A673 (cell line): ENCODE data around the gene CD163. TPM values are rescaled to one million over a fixed set of nuclear protein-coding genes. Genes with fewer than 3 reads are reported as not detected.
A peak's percentile ranks its signal among the peaks of the same experiment; 100 is the strongest.
"Not testable (repeated sequence)": the region's sequence is repeated elsewhere in the genome, so short reads cannot be mapped to it uniquely, and the experiment has no call there.

ENCODE experiments used
- BruUV-seq: library from RNA; stranded (reverse); fragments of 400-500 nt; replicated peaks from 2 replicates; lab custom pipeline; 2021; lab: Mats Ljungman, UMichigan
- CTCF ChIA-PET: fragments of 300-600 bp; sonication (Branson Sonifier 250); formaldehyde crosslinking; loops from one replicate; lab custom pipeline; 2022; ENCODE audit warnings: antibody characterized with exemption; lab: Charles Lee
- POLR2A ChIA-PET: fragments of 300-600 bp; sonication (Branson Sonifier 250); formaldehyde crosslinking; loops from one replicate; lab custom pipeline; 2022; ENCODE audit warnings: antibody characterized with exemption; ENCODE audit not compliant: low non-redundant PET; lab: Charles Lee
- DNase-seq: peaks from one replicate; pipeline ENCODE4 v3.0.0-alpha.2; 2015; ENCODE audit warnings: low spot score
- H3K27ac ChIP-seq: fragments of 200-600 bp; sonication (generic); 2 replicates; pipeline ENCODE4 v1.5.1; 2016; ENCODE audit warnings: mixed run types, low read depth, mild to moderate bottlenecking, mixed read lengths, antibody characterized with exemption, low read length; ENCODE audit not compliant: poor library complexity, severe bottlenecking
- H3K27me3 ChIP-seq: fragments of 200-600 bp; sonication (generic); replicated peaks from 2 replicates; pipeline ENCODE4 v1.6.1; 2017; ENCODE audit warnings: mixed run types, low read depth, mild to moderate bottlenecking, mixed read lengths, antibody characterized with exemption, low read length; ENCODE audit not compliant: insufficient read depth, poor library complexity
- H3K36me3 ChIP-seq: fragments of 200-600 bp; sonication (generic); 2 replicates; pipeline ENCODE4 v1.6.1; 2016; ENCODE audit warnings: mixed run types, mild to moderate bottlenecking, mixed read lengths, antibody characterized with exemption, low read length; ENCODE audit not compliant: insufficient read depth, poor library complexity, severe bottlenecking
- H3K4me1 ChIP-seq: fragments of 200-600 bp; sonication (generic); 2 replicates; pipeline ENCODE4 v1.6.1; 2017; ENCODE audit warnings: mixed run types, mild to moderate bottlenecking, mixed read lengths, antibody characterized with exemption, low read length; ENCODE audit not compliant: insufficient read depth, poor library complexity, severe bottlenecking
- H3K4me3 ChIP-seq: fragments of 200-600 bp; sonication (generic); 2 replicates; pipeline ENCODE4 v1.5.1; 2016; ENCODE audit warnings: low read depth, mixed run types, mild to moderate bottlenecking, mixed read lengths, low read length; ENCODE audit not compliant: poor library complexity, severe bottlenecking
- H3K9me3 ChIP-seq: fragments of 200-600 bp; sonication (generic); 2 replicates; pipeline ENCODE4 v1.6.1; 2016; ENCODE audit warnings: mixed run types, low read depth, mild to moderate bottlenecking, mixed read lengths, antibody characterized with exemption, low read length; ENCODE audit not compliant: poor library complexity, severe bottlenecking
- CTCF ChIP-seq: fragments of 300-800, 200-600 bp; sonication (generic); conservative IDR thresholded peaks from 2 replicates; pipeline ENCODE4 v1.5.1; 2017; ENCODE audit warnings: low read depth, mild to moderate bottlenecking, antibody characterized with exemption, low read length, moderate library complexity, mixed read lengths
- EZH2 ChIP-seq: fragments of 200-600 bp; sonication (generic); IDR thresholded peaks from 2 replicates; pipeline ENCODE4 v1.6.1; 2017; ENCODE audit warnings: borderline replicate concordance, low read depth, mild to moderate bottlenecking, mixed read lengths, antibody characterized with exemption, low read length; ENCODE audit not compliant: poor library complexity, severe bottlenecking
- intact Hi-C: fragments of 100-400 bp; cut with micrococcal nuclease; formaldehyde crosslinking; loops from one replicate; pipeline ENCODE4 v1.10.0; 2022; ENCODE audit not compliant: unreplicated experiment
- total RNA-seq: library from RNA; stranded (reverse); gene quantifications from 2 replicates; pipeline ENCODE4 v1.2.3, GENCODE V29; 2021

The CD163 gene
- total RNA-seq, 1 experiment from 2014 or later = 0.41 TPM

DNA sequence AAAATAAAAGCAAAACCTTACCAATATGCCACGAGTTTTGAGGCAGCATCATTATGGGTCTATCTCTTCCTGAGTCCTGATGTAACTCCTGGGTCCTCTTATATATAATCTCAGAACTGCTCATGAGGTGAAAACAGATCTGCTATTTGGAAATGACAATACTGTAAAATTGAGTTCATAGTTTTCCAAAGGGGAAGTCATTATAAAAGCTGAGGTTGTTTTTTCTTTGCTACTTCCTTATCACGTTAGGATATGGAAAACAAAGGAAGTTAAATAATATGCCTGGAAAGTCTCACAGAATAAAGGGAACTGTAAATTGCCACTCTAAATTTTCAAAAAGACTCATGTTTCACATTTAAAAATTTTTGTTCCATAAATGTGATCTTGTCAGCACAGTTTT lies 59.5 kb downstream of the CD163 start, which contains the start of gene CD163L1:
Gene CD163L1 (minus strand): TSS at position 78 of the 400 bp plus-strand sequence. CDS start 26 bp downstream, at position 52.
- BruUV-seq = no TSS peak
- DNase-seq = no peak
- H3K4me3 ChIP-seq = no peak within 1 kb of the TSS
- no peaks in the 10 kb centered on the region for H3K9me3 ChIP-seq
- intact Hi-C loops = no loop called here
- ChIA-PET POLR2A (no interaction called here), CTCF (no interaction called here)
- no peak within 1 kb of the TSS for H3K27ac ChIP-seq
- no peaks in the 10 kb centered on the region for H3K27me3 ChIP-seq
- H3K36me3 ChIP-seq = no peaks in the 10 kb centered on the region
- H3K4me1 ChIP-seq = no peaks in the 10 kb centered on the region
- no peak for TF ChIP-seq EZH2
- TF ChIP-seq CTCF = no peak

- intact Hi-C loops = no loop called here
- Histone ChIP-seq H3K27me3 (no peaks in the 10 kb centered on the region), H3K9me3 (no peaks in the 10 kb centered on the region), H3K4me3 (no peak overlapping the region), H3K36me3 (no peaks in the 10 kb centered on the region), H3K27ac (no peak overlapping the region), H3K4me1 (no peaks in the 10 kb centered on the region)
- no peak for DNase-seq
- ChIA-PET POLR2A (no interaction called here), CTCF (no interaction called here)
- BruUV-seq = no TSS peak
- TF ChIP-seq CTCF = no peak
- no peak for TF ChIP-seq EZH2
Measured at GRCh38 chr12:7441216-7441615, 62.4 kb downstream of the CD163 start.

DNA sequence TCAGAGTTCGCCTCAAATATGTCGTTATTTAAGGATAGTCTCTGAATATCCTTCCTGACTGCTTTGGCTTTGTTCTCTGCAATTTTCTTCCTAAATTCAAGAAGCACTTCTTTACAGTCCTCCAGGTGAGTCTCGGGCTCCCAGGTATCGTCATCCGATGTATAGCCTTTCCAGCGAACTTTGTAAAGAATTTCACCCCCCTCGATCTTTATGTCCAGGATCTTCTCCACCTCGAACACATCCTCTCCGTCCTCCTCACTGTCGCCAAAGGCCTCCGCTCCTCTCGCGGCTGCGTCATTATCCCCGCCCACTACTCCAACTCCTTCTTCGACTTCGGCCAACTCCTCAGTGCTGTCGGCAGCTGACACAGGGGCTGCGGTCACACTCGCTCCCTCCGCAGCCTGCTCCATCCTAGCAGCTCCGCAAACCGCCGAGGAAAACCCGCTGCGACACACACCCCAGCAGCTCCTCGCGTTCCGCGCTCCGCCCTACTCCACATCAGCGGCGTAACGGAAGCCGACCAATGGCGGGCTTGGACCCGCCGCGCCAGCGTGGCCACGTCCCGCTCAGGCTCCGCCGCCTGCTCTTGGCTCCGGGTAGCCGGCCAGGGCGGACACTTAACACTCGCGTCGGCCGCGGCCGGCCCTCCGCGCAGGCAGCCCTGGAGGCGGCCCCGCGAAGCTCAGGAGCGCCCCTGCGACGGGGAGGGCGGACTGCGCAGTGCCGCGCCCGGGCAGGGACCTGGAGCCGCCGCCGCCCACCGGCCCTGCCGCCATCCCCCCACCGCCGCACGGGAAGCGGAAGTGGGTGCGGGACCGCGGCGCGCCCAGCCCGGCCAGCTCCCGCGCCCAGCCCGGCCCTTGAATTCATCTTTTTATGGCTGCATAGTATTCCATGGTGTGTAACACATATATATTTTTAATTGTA lies 63.7 kb downstream of the CD163 start:
- BruUV-seq = TSS peak; percentile 90
- no peaks in the 10 kb centered on the region for H3K27me3 ChIP-seq
- peak overlapping the region; percentile 74 for H3K27ac ChIP-seq
- ChIA-PET POLR2A (no interaction called here), CTCF (interaction anchor here (0.5 to 0.9 kb wide), 4 partner anchors 112 to 751 kb away, joined by 3 to 12 read pairs (median 5); partner anchors contain the start of genes SLC2A3 and ZNF384)
- no peaks in the 10 kb centered on the region for H3K36me3 ChIP-seq
- H3K4me3 ChIP-seq = peak overlapping the region; percentile 51
- H3K9me3 ChIP-seq = no peaks in the 10 kb centered on the region
- intact Hi-C loops = no loop called here
- H3K4me1 ChIP-seq = no peaks in the 10 kb centered on the region
- DNase-seq = peak; percentile 87
- TF ChIP-seq EZH2 = no peak
- no peak for TF ChIP-seq CTCF

GRCh38 chr12:7438291-7438995 lies 65.1 kb downstream of the CD163 start:
- intact Hi-C loops, CTCF ChIA-PET, H3K27me3 ChIP-seq, BruUV-seq, H3K4me1 ChIP-seq, POLR2A ChIA-PET, H3K9me3 ChIP-seq, H3K36me3 ChIP-seq: not testable (repeated sequence)
- Histone ChIP-seq H3K27ac (peak overlapping the region; percentile 1), H3K4me3 (peak overlapping the region; percentile 51)
- peak; percentile 4 for DNase-seq

- POLR2A ChIA-PET, BruUV-seq, intact Hi-C loops, H3K9me3 ChIP-seq, CTCF ChIA-PET, H3K4me1 ChIP-seq, DNase-seq, H3K27me3 ChIP-seq, H3K27ac ChIP-seq, H3K4me3 ChIP-seq, H3K36me3 ChIP-seq: not testable (repeated sequence)
Measured at GRCh38 chr12:7437494-7437893, 66.1 kb downstream of the CD163 start.
